KMS-11 (cell line): Measurements from ENCODE around the gene TEX2.
"Not testable (repeated sequence)": the region's sequence is repeated elsewhere in the genome, so short reads cannot be mapped to it uniquely, and the experiment has no call there.

Experiments
- H2AFZ ChIP-seq: fragments of 200-600 bp; sonication (generic); 2 replicates; pipeline ENCODE4 v1.6.1; 2016; ENCODE audit warnings: antibody characterized with exemption, mixed run types, low read depth
- H3K27ac ChIP-seq: fragments of 200-600 bp; sonication (generic); 2 replicates; pipeline ENCODE4 v1.6.1; 2016; ENCODE audit warnings: mild to moderate bottlenecking, mixed run types
- H3K27me3 ChIP-seq: fragments of 200-600 bp; sonication (generic); 2 replicates; pipeline ENCODE4 v1.6.1; 2017; ENCODE audit warnings: mild to moderate bottlenecking, low read depth, mixed run types, moderate library complexity; ENCODE audit not compliant: insufficient read depth
- H3K36me3 ChIP-seq: fragments of 200-600 bp; sonication (generic); 2 replicates; pipeline ENCODE4 v1.6.1; 2017; ENCODE audit warnings: mild to moderate bottlenecking, mixed run types; ENCODE audit not compliant: insufficient read depth
- H3K4me1 ChIP-seq: fragments of 200-600 bp; sonication (generic); 2 replicates; pipeline ENCODE4 v1.6.1; 2016; ENCODE audit warnings: mild to moderate bottlenecking, low read depth, mixed run types; ENCODE audit not compliant: poor library complexity, severe bottlenecking
- H3K4me2 ChIP-seq: fragments of 200-600 bp; sonication (generic); 2 replicates; pipeline ENCODE4 v1.7.0; 2016; ENCODE audit warnings: mild to moderate bottlenecking, mixed run types
- H3K4me3 ChIP-seq: fragments of 200-600 bp; sonication (generic); IDR thresholded peaks from 2 replicates; pipeline ENCODE4 v1.6.1; 2017; ENCODE audit warnings: low read depth, low read length, mixed read lengths; ENCODE audit not compliant: insufficient read depth
- H3K79me2 ChIP-seq: fragments of 200-600 bp; sonication (generic); 2 replicates; pipeline ENCODE4 v1.6.1; 2016; ENCODE audit warnings: low read depth, mixed run types; ENCODE audit not compliant: insufficient read depth
- H3K9ac ChIP-seq: fragments of 200-600 bp; sonication (generic); 2 replicates; pipeline ENCODE4 v1.6.1; 2016; ENCODE audit warnings: mild to moderate bottlenecking, mixed run types
- H4K20me1 ChIP-seq: fragments of 200-600 bp; sonication (generic); 2 replicates; pipeline ENCODE4 v1.6.1; 2016; ENCODE audit warnings: mild to moderate bottlenecking, mixed run types; ENCODE audit not compliant: insufficient read depth
- TF ChIP-seq, protein P1 (sequence below): fragments of 200-600 bp; sonication (generic); conservative IDR thresholded peaks from 2 replicates; pipeline ENCODE4 v1.6.1; 2017; ENCODE audit warnings: low read depth, mild to moderate bottlenecking, antibody characterized with exemption, low read length, moderate library complexity, mixed read lengths

The TEX2 gene

DNA sequence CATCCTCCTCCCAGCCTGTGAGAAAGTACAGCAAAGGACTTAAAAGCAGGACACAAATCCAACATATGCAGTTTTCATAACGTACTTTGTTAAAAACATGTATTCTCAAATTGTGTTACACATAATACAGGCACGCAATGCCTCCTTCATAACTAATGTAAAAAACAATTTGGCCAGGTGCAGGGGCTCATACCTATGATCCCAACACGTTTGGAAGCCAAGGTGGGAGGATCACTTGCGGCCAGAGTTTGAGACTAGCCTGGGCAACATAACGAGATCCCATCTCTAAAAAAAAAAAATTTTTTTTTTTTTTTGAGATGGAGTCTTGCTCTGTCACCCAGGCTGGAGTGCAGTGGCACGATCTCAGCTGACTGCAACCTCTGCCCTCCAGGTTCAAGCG is 20.4 kb downstream of the TEX2 start:
- Histone ChIP-seq H3K9ac (no peak overlapping the region), H3K27ac (no peak overlapping the region), H3K4me2 (no peak overlapping the region), H3K27me3 (no peaks in the 10 kb centered on the region), H3K4me1 (peaks cover 6% of the 10 kb centered on the region), H2AFZ (no peak overlapping the region), H3K4me3 (no peak overlapping the region), H3K36me3 (no peaks in the 10 kb centered on the region), H4K20me1 (no peaks in the 10 kb centered on the region), H3K79me2 (no peaks in the 10 kb centered on the region)
- TF ChIP-seq, protein P1, sequence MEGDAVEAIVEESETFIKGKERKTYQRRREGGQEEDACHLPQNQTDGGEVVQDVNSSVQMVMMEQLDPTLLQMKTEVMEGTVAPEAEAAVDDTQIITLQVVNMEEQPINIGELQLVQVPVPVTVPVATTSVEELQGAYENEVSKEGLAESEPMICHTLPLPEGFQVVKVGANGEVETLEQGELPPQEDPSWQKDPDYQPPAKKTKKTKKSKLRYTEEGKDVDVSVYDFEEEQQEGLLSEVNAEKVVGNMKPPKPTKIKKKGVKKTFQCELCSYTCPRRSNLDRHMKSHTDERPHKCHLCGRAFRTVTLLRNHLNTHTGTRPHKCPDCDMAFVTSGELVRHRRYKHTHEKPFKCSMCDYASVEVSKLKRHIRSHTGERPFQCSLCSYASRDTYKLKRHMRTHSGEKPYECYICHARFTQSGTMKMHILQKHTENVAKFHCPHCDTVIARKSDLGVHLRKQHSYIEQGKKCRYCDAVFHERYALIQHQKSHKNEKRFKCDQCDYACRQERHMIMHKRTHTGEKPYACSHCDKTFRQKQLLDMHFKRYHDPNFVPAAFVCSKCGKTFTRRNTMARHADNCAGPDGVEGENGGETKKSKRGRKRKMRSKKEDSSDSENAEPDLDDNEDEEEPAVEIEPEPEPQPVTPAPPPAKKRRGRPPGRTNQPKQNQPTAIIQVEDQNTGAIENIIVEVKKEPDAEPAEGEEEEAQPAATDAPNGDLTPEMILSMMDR, result no peak

DNA sequence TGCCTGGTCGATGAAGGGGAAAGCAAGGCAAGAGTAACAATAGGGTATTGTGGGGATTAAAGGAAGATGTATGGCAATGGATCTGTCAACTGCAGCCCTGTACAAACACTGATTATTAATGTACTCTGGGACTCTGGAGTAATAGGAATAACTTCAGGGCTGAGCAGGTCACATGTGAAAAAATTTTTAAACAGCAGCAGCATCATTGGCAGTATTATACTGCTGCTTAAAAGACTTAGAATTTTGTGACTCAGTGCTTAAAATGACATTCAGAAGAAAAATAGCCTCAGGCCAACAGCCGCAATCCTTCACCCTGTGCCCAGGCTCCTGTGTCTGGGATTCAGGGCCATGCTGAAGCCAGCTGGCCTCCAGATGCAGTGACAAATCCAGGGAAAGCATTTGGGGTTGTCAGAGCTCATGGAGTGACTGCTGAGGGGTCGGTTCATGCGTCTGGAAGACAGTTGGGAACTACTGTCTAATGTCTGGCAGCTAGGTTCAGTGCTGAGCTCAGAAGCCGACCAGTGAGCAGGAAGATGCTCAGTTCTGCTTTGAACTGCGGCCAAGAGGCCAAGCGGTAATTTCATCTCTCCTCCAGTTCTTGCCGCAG is 22.2 kb downstream of the TEX2 start:
- Histone ChIP-seq H3K9ac (no peak overlapping the region), H4K20me1 (no peaks in the 10 kb centered on the region), H3K27ac (no peak overlapping the region), H2AFZ (no peak overlapping the region), H3K4me1 (peaks cover 6% of the 10 kb centered on the region), H3K27me3 (no peaks in the 10 kb centered on the region), H3K79me2 (no peaks in the 10 kb centered on the region), H3K36me3 (no peaks in the 10 kb centered on the region), H3K4me2 (no peak overlapping the region), H3K4me3 (no peak overlapping the region)
- TF ChIP-seq, protein P1, result no peak

DNA sequence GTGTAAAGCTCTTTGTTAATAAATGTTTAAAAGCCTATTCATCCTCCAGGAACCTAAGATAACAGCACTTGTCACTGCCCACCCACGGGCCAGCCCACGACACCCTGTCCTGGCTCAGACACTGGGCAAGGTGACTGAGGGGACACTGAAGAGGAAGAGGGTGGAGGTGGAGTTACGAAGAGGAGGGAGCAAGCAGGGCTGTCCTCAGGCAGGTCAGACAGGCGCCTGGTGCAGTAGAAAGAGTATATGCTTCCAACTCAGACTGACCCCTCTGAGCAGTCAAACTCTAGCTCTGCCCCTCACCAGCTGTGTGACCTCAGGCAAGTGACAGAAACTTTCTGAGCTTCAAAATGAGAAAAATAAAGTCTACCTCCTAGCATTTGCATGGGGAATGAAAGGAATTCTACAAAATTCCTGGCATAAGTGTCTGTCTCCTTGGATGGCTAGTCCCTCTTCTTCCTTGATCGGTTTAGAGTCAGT is 22.8 kb downstream of the TEX2 start:
- TF ChIP-seq, protein P1, result no peak

DNA sequence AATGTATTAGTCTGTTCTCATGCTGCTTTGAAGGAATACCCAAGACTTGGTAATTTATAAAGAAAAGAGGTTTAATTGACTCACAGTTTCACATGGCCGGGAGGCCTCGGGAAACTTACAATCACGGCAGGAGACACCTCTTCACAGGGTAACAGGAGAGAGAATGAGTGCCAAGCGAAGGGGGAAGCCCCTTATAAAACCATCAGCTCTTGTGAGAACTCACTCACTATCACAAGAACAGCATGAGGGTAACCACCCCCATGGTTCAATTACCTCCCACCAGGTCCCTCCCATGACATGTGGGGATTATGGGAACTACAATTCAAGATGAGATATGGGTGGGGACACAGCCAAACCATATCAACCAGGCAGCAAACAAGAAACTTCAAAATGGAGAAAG is 24.6 kb downstream of the TEX2 start:
- H3K27ac ChIP-seq, H3K27me3 ChIP-seq, H3K79me2 ChIP-seq, H3K4me3 ChIP-seq, H3K4me1 ChIP-seq, H2AFZ ChIP-seq, H3K9ac ChIP-seq, H3K4me2 ChIP-seq, H4K20me1 ChIP-seq, H3K36me3 ChIP-seq: not testable (repeated sequence)

More for the DNA sequence above, 22.8 kb downstream of the TEX2 start:
- Histone ChIP-seq H3K4me1 (peaks cover 6% of the 10 kb centered on the region), H3K79me2 (no peaks in the 10 kb centered on the region), H2AFZ (no peak overlapping the region), H3K27ac (no peak overlapping the region), H3K27me3 (no peaks in the 10 kb centered on the region), H4K20me1 (no peaks in the 10 kb centered on the region), H3K4me2 (no peak overlapping the region), H3K36me3 (no peaks in the 10 kb centered on the region), H3K9ac (no peak overlapping the region), H3K4me3 (no peak overlapping the region)

DNA sequence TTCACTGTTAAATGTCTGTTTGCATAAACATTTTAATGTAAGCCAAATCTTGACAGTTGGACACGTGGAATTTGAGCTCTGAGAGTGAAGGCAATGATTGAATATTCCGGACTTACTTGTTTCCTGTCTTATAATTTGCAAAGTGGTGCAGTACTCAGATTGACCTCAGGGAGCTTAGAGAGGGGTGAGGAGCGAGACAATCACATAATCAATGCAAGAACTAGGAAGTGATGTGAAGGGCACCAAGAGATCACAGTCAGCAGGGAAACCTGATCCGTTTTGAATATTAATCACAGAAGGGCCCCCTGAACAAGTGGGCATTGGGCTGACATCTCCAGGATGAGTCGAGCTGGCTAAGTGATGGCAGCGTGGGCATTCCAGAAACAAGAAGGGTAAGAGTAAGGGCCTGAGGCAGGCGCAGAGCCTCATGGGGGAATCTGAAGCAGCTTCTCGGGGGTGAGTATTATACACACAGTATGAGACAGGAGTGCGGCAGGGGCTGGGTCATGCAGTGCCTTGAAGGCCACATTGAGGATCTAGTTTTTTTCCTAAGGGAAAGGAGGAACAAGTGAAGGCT is 26.1 kb downstream of the TEX2 start:
- no peaks in the 10 kb centered on the region for H4K20me1 ChIP-seq
- H3K9ac ChIP-seq, result no peak overlapping the region
- H3K27me3 ChIP-seq, result no peaks in the 10 kb centered on the region
- H3K36me3 ChIP-seq, result no peaks in the 10 kb centered on the region
- no peak overlapping the region for H3K4me2 ChIP-seq
- H3K27ac ChIP-seq, result no peak overlapping the region
- no peaks in the 10 kb centered on the region; the same call in 1 of the 2 replicates for H3K79me2 ChIP-seq
- TF ChIP-seq, protein P1, result peak; percentile 50
- H3K4me1 ChIP-seq, result no peaks in the 10 kb centered on the region
- no peak overlapping the region for H3K4me3 ChIP-seq
- no peak overlapping the region for H2AFZ ChIP-seq
